Activated T-cell treated with anti-CD3 and anti-CD28 coated beads for 4 hours (primary cell): ENCODE data around the gene SH2D4B.

Experiments used
- DNase-seq: peaks from one replicate; pipeline ENCODE4 v3.0.0-alpha.2; 2020

Gene SH2D4B

DNA sequence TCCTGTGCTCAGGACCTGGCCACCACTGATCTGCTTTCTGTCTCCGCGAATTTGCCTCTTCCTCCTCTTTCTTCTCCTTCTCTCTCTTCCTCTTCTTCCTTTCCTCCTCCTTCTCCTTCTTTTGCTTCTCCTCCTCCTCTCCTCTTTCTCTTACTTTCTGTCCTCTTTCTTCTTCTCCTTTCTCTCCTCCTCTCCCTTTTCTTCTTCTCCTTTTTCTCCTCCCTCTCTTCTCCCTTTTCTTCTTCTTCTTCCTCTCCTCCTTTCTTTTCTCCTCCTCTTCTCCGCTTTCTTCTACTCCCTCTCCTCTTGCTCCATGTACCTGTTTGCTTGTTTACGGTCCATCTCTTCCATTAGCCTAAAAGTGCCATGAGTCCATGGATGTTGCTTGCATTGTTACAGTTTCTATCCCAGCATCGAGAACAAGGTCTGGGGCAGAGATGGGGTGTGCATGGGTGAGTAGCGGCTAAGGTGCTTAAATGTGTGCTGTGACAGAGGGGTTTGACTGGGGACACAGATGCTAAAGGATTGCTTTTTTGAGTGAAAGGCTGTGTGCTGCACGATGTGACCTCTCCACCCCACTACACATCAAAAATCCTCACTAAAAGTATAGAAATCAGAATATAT, 7.7 kb downstream of the SH2D4B start:
- DNase-seq = no peak

- no peak for DNase-seq
Measured at GRCh38 chr10:80552151-80552646, 14.5 kb downstream of the SH2D4B start.

DNA sequence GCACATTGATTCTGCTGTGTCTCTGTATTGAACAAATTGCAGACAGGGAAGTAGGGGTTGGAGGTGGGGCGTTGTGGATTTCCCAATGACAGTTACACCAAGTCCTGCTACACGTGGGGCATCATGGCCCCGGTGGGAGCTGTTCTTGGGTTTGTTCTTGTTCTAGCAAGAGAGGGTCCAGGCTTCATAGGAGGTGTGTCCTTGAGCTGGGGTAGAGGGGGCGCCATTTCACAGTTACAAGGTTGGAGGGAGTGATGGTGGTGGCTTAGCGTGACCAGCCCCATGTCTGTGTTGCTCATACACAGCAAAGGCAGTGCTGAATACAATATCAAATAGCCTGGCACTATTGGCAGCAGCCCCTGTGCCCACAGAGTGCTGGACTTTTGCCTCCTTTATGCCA, 15.7 kb downstream of the SH2D4B start:
- DNase-seq = no peak

- DNase-seq = no peak
Measured at GRCh38 chr10:80554050-80554449, 16.3 kb downstream of the SH2D4B start.

DNA sequence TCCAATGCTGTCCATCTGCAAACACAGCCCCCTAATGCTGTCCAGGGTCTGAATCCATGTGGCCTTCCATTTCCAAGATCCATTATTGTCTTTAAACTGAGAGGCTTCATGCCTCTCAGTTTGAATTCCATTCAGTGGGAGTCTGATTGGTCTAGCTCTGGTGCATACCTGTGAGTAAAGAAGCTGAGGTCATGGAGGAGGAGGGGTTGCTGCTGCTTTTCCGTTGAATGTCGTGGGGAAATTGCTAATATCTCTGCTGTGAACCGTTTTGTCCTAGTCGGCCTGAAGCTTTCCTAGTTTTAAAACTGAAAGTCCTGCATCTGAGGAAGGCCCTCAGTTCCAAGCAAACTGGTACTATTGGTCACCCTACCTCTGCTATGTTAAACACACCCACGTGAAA, 17.7 kb downstream of the SH2D4B start:
- DNase-seq = no peak

DNA sequence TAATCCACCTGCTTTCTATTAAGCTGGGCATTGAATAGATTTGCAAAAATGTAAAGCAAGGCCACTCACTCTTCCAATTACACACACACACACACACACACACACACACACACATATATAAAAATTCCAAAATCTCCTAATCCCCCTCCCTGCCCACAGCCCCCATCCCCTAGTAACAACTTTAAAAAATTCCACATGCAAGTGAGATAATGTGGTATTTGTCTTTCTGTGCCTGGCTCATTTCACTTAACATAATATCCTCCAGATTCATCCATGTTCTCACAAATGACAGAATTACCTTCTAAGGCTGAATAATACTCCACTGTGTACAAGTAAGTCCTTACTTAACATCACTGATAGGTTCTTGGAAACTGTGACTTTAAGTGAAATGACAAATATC, 24.2 kb downstream of the SH2D4B start:
- DNase-seq = no peak

- DNase-seq = no peak
Measured at GRCh38 chr10:80567292-80567691, 29.6 kb downstream of the SH2D4B start.

DNA sequence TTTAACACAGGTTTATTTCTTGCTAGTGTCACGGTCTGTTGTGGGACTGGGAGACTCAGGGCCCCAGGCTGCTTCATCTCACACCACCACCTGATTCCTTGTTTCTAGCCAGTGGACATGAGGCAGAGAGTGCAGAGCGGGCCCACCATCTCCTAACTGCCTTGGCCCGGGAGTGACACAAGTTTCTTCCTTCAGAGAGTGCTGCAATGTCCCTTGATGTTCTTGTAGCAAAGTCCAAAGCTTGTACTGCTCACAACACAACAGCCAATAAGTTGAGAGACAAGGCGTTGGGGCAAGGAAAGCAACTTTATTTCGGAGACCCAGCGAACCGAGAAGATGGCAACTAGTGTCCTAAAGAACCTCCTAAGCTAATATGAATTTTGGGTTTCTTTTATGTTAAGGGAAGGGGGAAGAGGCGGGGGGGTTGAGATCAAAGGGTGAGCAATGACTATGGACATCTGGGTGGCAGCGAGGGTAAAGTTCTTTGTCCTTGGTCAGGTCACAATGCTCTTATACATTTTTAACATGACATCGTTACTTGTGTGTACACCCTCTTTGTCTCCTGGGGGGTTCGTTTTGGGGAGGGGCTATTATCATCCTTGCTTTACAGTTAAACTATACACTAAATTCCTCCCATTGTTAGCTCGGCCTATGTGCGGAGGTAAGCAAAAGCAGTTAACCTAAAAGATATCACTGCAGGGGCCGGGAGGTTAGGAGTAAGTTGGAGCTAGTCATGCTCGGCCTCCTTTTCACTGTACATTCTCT, 31.6 kb downstream of the SH2D4B start:
- no peak for DNase-seq

DNA sequence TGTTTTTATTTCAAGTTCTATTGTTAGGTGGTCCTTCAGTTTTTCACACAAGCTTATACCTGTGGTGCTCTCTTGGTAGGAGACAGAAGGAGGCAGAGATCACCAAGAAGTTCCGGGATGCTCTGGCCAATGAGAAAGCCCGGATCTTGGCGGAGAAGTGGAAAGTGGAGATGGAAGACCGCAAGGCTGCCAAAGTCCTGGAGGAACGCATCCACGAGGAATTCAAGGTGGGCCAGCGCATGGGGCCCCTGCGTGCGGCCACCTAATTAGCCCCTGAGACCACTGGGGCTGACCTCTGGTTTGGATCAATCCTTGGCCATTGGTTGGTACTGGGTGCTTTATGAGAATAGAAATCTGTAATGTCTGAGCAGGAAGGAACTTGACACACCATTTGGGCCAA, 33.6 kb downstream of the SH2D4B start:
- no peak for DNase-seq

- no peak for DNase-seq
Measured at GRCh38 chr10:80579181-80579763, 41.6 kb downstream of the SH2D4B start.

DNA sequence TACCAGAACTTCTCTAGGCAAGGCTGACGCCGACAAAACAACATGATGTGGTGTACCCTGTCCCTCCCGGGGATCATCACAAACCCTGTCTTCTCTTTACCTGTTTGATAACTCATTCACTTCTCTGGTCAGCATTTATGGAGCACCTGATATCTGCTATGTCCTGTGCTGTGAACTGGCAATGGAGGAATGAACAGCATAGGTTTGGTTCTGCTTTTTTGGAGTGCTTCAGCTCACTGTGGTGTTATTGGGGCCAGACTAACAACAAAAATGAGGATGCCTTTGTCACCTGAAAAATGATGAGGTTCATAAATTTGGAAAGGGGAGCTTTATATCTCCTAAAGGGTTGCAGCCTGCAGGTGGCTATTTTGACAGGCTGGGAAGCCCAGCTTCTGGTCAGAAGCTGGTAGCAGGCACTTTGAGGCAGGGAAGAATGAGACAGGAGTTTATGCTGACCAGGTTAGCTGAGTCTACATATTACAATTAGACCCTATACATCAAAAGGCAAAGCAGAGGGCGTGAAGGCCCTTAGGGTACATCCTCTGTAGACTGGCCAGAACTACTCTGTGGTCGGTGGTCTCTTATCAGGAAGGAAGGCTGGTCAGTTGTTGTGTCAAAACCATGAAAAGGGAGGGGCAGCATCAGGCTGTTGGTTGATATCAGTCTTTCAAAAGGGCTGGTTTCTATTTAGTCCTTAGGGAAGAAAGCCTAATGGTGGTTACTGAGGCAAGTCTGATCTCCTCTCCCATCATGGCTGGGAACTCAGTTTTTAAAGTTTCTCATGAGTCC, 42.3 kb downstream of the SH2D4B start:
- DNase-seq = no peak

DNA sequence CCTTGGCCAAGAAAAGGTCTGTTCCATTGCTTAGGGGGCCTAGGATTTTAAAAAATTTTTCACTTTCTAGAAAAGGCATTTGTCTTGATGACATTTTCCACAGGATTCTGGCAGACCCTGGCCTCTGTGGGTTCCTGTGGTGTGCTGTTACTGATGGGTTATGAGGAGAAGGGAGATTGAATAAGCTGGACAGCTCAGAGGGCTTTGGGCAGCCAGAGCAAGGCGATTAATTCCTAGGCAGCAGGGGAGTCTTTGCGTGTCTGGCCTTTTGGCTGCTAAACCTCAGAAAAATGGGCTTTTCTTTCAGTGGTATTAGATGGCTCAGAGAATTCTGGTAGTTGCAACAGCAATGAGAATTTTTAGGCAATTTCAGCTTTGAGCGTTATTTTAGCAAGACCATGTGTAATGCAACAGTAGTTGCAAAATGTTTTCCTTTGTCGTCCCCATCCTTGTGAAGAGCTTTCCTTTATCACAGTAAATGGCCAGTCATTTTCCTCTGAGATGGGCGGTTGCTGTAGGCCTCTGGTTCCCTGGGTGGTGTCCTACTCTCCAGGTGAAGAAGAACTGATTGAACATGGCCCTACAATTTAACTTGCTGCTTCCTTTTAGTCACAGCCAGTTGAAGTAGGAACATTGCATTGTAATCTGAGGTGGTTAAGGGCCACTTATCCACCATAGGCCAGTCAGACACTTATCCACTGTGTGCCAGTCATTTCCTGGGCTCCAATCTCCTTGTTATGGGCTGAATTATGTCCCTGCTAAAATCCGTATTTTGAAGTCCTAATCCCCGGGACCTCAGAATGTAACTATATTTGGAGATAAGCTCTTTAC, 43.2 kb downstream of the SH2D4B start:
- DNase-seq = no peak

DNA sequence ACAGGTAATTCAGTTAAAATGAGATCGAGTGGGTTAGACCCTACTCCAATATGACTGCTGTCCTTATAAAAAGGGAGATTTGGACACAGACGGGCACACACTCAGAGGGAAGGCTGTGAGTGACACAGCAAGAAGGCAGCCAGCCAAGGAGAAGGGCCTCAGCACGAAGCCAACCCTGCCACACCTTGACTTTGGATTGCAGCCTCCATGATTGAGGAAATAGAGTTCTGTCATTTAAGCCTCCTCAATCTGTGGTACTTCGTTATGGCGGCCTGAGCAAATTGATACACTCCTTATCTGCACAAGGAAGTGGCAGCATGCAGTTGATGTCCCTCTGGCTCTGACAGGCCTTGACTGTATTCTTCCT, 43.8 kb downstream of the SH2D4B start:
- DNase-seq = no peak

DNA sequence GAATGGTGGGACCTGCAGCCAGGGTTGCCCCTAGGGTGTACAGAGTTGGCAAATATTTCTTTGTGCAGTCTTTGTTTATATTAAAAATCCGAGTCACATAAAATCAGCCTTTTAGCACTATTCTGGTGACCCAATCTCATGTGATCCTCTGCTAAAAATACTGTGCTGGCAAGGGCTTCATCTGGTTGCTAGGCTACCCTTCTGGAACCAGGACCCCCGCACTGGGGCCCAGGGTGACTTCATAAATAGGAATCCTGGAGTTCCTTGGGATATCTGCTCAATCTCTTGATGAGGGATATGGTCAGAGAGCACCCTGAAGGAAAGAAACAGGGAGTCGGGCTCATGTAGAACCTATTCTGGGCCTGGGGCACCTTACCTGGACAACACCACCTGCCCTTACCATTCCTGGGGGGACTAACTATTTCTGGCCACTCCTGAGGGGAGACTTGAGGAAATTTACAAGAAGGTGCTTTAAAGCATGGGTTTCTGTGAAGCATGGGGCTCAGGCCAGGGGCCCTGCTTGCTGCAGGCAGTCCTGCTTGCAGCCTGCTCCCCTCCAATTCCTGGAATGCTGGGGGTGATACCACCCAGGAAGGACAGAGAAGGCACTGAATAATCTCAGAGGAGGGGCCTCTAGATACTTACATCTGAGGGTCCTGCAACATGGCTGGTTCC, 44.7 kb downstream of the SH2D4B start:
- no peak for DNase-seq

DNA sequence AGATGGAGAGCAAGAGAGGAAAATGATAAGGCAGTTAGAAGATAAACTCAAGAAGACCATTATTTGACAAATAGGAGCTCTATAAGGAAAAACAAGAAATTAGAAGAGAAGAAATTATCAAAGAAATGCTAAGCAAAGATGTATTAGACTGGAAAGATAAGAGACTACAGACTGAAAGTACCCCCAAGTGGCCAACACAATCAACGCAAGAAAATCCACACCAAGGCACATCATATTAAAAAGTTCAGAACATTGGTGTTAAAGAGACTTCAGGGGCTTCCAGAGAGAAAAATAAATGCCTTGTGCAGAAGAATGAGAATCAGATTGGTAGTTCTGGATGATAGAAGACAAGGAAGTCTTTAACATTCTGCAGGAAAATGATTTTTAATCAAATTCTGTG, 46.0 kb downstream of the SH2D4B start:
- DNase-seq = no peak

- no peak for DNase-seq
Measured at GRCh38 chr10:80585812-80586211, 48.1 kb downstream of the SH2D4B start.

DNA sequence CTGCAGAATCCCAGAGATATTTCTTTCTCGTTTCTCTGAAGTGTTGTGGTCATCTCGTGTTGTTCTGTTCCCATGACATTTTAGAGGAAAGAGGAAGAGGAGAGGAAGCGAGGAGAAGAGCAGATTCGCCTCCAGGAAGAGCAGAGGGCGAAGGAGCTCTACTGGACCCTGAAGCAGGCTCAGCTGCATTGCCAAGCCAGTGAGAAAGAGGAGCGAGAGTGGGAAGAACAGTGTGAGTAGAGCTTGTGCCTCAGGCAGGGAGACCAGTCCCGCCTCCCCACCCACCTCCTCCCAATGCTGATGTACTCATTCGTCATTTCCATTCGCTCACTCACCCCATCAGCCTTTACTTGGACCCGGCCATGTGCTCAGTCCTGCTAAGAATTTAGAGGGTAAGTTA, 50.8 kb downstream of the SH2D4B start:
- DNase-seq = no peak

DNA sequence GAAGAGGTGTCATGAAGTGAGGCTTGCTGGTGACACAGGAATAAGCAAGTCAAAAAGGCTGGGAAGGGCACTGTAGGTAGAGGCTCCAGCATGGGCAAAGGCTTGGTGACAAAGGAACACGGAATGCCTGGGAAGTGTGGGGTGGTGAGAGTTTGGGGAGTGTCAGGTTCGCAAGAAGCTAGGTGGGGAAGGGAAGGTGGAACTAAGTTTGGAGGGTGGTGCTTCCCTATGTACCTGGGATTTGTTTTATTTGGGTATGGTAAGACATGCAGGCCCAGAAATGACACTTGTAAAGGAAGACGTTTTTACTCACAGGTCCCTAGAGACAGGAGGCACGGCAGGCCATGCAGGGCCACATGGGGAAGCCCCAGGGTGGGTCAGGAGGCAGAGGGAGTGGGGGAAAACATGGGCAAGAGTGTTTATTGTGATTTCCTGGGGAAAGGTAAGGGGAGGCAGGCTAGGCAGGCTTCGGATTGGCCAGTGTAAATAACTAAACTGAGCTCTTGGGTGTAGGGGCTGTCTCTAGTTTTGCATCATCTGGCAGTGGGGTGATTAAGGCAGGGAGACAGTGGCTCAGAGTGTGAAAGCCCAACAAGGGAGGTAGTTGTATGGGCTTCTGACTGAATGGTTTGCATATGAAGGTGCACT, 52.1 kb downstream of the SH2D4B start:
- DNase-seq = no peak

GRCh38 chr10:80590585-80591125, 53.0 kb downstream of the SH2D4B start:
- no peak for DNase-seq

- DNase-seq = no peak
Measured at GRCh38 chr10:80596391-80597257, 58.9 kb downstream of the SH2D4B start.
